HG03378 (cell line): ENCODE data around the gene CTXND1.

Experiments
- ATAC-seq: cut with Tn5 transposase; IDR thresholded peaks from one replicate; pipeline ENCODE4 v1.9.1; 2021; ENCODE audit warnings: mild to moderate bottlenecking, moderate library complexity; ENCODE audit not compliant: unreplicated experiment

Gene CTXND1

DNA sequence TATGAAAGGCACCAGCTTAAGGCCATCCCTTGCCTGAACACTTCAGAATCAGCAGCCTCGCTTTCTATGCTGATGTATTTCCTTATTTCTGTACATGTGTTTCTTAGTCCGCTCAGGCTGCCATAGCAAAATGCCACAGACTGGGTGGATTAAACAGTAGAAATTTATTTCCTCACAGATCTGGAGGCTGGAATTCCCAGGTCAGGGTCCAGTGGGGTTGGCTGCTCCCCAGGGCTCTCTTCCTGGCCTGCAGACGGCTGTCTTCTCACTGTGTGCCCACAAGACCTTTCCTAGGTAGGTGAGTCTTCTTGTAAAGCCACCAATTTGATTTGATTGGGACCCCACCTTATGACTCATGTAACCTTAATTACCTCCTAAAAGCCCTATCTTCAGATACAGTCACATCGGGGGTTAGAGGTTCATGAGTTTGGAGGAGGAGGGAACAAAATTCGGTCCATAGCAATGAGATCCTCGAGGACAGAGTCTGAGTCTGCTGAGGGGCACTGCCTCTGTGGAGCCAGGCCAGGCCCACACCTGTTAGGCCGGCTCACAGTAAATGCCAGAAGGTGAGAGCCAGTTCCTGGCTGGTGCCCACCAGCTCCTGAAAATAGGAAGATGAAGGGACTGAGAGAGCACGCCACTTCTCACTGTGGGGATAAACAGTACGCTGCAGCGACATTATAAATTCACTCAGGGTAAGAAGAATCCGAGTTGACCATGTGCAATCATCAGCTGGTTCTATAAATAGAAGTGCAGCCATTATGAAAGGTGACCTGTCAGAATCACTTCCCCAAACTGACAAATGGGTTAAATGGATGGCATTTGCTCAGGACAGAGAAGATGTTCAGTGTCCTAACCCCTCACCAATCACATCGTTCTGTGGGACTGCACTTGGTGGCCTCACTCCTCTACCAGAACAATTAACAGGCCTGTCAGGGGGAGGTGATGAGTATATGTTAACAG, 41.1 kb downstream of the CTXND1 start:
- no peak for ATAC-seq

DNA sequence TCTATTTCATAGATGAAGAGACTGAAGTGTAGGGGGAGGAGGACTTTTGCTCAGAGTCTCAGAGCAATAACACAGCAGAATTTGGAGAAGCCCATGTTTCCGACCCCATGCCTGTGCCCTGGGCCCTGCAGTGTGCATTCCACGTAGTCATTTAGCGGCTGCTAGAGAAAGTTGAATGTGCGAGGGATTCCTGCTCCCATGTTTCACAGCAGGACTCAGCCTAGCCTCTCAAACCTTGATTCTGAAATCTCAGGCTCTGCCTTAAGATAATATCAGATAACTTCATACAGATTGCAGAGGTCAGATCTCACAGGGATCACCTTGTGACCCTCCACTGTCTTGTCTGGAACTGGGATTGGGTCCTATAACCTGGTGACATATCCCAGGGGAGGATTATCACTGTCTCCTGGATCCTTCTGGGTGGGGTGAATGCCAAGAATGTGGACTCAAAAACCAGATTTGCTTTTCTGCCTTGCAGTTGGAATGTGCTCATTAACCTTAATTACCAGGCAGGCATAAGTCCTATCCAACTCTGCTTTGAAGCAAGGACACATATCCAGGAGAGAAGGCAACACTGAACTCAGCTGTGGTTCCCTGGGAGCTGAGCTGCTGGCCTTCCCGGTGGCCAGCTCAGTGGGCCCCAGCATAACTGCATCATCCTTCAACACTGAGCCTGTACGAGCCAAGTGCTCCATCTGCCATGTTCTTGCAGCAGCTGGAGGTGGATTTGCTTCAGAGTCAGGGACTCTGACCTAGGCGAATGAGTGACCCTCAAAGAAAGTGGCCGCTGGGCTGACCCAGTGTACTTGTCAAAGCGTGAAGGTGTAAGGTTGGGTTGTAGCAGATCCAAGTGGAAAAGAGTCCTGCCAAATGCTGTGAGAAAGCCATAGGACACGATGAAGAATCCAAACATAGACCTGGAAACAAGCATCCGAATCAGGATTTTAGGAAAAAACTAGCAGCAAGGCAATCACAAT, 43.0 kb downstream of the CTXND1 start:
- ATAC-seq: no peak

DNA sequence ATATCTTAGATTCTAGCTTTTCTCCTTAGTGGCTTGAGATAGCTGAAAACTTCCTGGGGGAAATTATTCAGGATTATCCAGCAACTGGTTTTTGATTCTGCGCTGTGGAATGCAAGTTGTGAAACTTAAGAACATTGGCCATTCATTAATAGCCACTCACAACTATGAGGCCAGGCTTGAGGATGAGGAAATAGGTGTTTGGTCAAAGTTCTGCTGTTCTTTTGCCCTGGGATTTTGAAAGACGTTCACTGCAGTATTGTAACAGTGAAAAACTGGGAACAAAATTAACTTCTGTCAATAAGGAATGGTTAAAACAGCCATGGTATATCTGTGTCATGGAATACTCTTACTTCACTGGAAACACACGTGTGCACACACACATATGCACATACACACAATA, 44.1 kb downstream of the CTXND1 start:
- ATAC-seq: no peak

DNA sequence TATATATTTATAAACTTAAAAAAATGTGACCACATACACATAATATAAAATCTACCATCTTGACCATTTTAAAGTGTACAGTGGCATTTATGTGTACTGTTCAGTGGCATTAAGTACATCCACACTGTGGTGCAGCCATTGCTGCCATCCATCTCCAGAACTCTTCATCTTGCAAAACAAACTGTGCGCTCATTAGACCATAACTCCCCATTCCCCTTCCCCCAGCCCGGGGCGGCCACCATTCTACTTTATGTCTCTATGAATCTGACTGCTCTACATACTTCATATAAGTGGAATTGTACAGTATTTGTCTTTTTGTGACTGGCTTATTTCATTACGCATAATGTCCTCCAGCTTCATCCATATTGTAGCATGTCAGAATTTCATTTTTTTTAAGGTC, 47.8 kb downstream of the CTXND1 start:
- ATAC-seq: no peak

DNA sequence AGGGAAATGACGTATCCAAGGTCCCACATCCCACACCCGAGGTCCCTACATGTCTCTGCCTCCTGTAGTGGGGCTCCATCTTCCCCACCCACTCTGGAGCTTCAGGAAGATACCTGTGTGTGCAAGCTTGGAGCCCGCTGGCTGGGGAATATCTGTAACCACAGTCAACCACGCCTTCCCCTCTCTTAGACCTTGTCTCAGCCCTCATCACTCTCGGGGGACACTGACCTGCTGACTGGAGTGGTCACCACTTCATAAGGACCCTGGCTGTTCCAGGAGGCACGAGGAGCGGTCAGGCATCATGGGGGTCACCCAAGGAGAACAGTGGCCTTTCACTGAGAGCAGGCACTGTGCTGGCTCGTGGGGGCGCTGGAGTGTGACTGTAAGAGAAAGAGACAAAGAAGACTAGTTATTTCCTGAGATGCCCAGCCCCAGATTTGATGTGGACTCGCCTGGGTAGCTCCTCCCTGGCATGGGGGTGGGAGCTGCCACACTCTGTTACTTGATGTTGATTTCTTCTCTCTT, 48.6 kb downstream of the CTXND1 start:
- no peak for ATAC-seq

DNA sequence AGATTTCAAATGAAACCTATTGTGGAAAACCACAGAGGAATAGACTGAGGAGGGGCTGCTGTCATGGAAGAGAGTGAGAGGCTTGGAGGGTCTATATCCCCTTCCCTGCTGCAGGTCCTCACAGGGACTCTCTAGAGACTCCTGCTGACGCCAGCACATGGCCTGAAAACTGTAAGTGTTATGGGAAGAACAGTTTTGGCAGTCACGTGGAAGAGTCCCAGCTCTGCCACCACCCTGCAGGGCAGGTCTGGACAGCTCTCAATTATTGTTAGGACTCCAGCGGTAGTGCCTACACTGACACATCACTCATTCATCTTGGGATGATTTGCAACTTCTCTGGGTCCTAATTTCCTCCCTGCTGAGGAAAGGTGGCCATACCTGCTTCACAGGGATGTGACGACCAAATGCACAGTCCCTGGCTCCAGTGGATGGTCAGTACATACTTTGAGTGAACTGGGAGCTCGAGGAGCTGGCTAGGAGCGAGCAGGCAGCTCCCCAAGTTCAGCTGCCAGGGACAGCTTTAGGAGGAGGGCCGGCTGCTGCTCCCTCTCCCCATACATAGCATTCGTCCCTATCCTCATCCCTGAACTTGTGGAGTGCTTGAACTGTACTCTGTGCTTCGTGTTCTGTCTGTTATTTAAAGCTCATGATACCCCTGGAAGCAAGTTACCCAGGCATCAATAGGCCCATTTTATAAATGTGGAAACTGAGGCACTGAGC, 49.2 kb downstream of the CTXND1 start:
- no peak for ATAC-seq

DNA sequence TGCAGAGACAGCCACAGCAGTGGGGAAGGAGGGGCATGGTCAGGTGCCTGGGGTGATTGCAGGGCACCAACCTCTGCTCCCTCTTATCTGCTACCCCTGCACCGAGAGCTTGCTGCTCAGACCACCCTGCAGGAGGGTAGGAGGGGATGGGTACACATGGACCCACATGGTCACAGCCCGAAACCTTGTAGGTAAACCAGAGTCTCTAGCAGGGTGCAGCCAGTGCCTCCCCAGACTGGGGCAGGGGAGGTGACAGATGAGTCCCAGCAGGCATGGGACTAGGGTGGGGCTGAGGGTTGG, 50.0 kb downstream of the CTXND1 start:
- ATAC-seq: no peak

DNA sequence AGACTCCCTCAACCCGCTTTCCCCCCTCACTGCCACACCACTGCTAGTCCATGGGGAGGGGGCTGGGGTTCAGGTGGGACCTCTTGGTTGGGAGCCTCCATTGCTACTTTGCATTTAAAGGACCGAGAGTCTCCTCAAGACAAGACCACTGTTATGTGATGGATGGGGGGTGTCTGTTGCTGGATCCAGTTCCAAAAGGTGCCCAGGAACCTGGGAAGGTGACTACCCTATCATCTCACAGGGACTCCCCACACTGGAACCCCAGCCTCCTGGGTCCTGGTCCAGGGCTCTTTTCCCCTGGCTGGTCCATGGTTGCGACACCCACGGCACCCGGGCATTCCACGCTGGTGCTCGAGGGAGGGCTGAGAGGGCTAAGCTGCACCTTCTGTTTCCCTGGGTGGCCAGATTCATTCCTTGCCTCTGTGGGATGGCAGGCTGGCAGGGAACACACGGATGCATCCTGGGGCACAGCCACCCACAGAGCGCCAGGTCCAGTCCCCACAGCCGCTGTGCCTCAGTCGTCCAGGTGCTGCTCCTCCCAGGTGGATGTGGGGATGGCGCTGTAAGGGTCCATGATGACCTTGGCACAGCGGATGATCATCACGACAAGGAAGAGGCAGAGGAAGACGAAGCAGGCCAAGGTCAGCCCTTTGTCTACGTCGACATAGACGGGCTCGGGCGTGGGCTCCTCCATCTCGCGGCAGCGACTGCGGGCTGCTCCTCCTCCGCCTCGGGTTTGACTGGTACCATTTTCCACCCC, 50.6 kb downstream of the CTXND1 start:
- no peak for ATAC-seq

DNA sequence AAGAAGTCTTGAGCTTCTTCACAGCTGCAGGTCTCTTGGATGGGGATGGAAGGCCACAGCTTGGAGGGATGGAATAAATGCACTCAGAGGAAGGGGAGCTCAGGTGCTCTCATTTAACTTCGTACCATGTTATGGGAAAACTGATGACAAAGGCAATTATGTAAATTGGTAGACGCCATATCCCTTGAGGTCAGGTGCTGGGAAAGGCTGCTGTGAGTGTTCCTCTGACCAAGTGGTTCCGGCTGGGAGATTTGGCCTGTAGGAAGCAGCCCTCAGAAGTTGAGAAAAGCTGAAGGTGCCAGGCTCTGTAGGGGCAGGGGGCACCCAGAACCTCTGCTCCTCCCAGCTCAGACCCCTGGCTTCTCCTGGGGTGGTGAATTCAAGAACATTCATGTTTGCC, 52.1 kb downstream of the CTXND1 start:
- no peak for ATAC-seq

DNA sequence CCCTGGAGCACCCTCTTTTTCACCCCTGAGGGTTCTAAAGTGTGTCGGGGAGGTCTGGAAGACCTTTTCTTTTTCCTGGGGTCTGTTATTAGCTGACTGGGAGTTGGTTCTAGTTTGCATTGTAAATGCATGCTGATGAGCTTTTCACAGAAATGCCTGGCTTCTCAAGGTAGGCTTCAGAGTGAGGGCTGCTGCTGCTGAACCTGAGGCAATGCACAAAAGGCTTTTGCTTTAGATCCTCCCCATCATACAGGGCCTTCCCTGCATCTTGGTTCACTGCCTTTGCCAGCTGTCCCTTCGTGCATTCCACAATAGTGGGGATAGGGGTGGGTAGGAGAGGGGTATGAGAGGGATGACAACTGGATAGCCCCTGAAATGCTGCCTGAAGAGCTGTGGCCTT, 52.6 kb downstream of the CTXND1 start:
- ATAC-seq: no peak

DNA sequence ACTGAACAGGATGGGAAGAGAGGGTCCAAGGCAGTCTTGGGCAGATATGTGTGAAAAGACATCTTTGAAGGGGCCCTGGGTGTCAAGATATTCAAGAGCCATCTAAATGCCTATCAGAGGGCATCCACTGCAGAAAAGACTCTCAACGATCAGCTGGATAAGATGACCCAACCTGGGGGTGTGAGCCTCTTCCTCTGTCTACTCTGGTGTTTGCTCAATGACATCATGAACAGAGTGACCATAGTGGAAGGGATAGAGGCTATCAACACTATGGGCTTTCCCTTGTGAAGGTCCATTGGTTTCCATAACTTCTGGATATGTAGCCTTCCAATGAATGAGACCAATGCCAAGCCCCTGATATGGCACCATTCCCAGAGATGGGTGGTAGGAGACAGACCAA, 57.1 kb downstream of the CTXND1 start:
- ATAC-seq: no peak

DNA sequence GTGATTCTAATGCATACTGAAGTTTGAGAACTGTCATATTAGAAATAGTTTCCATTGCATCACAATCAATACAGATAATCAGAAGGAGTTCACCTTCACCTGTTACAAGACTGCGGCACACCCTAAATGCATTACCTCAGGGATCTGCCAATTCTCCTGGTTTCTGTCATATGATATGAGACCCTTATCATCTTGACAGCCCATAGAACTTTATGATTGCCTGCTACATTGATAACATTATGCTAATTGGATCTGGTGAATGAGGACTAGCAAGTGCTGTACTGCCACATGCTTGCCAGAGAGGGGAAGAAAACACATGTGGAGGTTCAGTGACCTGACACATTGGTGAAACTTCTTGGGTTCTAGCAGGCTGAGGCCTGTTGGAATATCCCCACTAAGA, 57.8 kb downstream of the CTXND1 start:
- ATAC-seq: no peak

DNA sequence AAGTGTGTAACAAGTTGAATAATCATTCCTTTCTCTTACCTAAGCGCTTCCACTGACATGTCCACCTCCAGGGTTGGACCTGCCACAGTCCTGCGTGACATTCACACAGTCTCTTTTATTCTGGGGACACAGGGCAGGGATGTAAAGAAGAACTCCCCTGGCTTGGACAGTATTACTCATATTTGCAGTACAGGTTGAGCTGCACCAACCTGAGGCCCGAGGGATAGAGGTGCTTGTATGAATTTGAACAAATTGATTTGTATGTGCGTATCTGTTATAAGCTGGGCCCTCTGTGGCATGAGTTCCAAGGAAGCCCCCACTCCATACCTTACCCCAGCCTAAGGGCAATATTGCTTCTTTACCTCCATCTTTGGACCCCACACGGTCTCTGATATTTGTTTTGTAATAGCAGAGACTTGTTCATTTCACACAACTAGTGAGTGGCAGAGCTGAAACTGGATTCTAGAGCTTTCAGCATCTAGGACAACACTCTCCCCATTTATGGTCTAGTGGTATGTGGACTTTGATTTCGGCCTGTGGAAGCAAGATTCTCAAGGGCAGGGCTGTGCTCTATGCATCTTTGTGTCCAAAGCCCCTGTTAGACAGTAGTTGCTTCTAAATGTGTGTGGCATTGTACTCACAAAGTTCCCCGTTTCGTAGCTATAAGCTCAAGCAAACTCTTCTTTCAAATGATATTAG, 60.0 kb downstream of the CTXND1 start:
- no peak for ATAC-seq

DNA sequence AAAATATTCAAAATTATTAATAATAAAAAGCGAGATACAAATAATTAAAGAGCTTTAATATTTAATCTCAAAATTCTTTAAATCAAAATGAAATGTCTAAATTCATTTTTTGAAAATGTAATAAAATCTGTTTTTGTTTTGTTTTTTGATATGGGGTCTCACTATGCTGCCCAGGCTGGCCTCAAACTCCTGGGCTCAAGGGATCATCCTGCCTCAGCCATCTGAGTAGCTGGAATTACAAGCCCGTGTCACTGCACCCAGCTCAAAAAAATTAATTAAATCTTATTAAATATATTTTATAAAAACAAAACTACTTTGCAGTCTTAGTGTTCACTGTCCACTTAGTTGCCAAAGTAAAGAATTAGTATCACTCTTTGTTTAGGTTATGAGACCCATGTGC, 60.8 kb downstream of the CTXND1 start:
- ATAC-seq: no peak

DNA sequence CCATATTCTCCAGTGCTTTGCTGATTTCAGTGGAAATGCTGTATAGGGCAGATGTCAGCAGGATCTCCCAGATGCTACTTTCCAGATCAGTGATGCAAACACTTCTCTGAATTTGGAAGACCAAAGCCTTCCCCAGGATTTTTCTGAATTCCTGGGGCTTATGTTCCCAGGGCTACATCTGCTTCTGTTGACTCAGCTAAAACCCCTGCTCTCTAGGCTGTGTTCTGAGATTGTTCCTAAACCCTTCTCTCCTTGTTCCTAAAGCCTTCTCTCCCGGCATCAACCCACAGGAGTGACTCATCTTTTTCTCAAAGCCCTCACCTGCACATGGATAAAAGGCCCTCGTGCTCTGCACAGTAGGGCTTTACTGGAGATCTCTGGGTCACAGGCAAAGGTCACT, 63.8 kb downstream of the CTXND1 start:
- no peak for ATAC-seq

DNA sequence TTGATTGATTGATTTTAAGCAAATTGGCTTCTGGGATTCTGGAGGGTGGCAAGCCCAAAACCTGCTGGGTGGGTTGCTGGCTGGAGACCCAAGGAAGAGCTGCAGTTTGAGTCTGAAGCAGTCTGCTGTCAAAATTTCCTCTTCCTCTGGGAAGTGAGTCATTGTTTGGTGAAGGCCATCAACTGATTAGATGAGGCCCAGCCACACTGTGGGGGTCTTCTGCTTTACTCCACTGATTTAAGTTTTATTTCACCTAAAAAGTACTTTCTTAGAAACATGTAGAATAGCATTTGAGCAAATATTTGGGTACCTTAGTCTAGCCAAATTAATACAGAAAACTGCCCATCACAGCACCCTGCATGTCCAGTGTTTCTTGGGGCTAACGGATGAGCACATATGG, 65.4 kb downstream of the CTXND1 start:
- no peak for ATAC-seq

DNA sequence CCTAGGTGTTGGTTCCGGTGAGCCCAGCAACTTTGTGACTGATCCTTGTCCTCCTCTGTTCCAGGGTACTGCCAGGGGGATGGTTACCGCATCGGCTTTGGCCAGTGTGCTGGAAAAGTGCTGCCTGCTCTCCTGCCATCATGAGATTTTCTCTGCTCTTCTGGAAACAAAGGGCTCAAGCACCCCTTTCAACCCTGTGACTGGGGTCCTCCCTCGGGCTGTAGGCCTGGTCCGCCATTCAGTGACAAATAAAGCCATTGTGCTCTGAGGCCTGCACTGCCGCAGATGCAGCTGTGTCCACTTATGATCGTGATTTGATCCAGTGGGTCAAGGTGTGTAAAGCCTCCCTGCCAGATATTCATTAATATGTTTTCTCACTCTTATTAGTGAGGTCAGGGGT, 65.9 kb downstream of the CTXND1 start:
- ATAC-seq: no peak

DNA sequence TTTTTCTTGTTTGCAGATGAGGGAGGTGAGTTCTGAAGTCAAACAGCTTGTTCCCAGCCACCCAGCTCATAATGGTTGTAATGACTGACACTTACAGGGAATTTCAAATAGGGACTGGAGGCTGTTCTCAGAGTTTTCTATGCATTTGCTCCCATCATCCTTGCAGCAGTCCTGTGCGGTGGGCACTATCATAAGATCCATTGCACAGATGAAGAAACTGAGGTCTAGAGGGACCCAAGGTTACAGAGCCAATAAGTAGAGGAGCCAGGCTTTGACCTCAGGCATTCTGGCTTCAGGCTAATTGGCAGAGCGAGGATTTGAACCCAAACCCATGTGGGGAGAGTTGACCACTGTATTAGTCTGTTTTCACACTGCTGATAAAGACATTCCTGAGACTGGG, 66.9 kb downstream of the CTXND1 start:
- ATAC-seq: no peak

DNA sequence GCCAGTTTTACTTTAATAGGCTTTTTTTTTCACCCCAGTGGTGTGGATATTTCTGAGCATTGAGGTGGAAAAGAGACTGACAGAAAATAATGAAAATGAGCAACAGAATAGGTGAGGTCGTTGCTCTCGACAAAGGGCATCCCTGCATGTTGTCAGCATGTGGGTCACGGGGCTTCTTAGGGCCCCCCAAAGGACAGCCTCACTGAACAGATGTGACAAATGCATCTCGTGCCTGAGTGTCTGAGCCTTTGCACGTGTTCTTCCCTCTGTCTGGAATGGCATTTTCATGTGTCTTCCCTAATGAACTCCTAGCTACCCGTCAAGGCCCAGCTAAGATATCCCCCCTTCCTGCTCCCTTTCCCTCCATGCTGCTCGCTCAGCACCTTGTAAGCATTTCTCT, 67.5 kb downstream of the CTXND1 start:
- ATAC-seq: no peak

DNA sequence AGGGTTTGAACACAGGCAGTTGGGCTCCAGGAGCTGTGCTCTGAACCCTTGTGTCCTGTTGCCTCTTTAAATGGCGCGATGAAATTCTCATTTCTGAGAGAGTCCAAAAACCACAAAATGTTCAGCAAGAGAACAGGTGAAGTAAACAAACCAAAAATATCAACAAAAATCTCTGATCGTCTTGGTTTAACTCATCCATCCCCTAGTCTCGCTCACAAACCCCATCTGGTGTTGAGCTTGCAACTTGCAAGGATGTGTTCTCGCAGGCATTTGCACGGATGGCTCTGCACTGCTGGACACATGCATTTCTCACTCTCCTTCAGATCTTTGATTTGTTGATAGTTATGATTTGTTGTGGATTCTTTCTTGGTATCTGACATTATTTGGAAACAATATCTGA, 68.1 kb downstream of the CTXND1 start:
- ATAC-seq: no peak
